NT2/D1 (cell line): Measurements from ENCODE around the gene GDPD4.

Source experiments
- DNase-seq: peaks from one replicate; pipeline ENCODE4 v3.0.0-alpha.2; 2011; ENCODE audit warnings: low read depth, low spot score
- H3K27me3 ChIP-seq: 2 replicates; pipeline ENCODE4 v1.6.0; 2011; ENCODE audit warnings: mild to moderate bottlenecking; ENCODE audit not compliant: insufficient read length, insufficient read depth
- H3K36me3 ChIP-seq: 2 replicates; pipeline ENCODE4 v1.6.1; 2011; ENCODE audit warnings: mild to moderate bottlenecking, low read length, mixed read lengths; ENCODE audit not compliant: insufficient read depth, insufficient read length
- H3K4me1 ChIP-seq: 2 replicates; pipeline ENCODE4 v1.5.1; 2011; ENCODE audit not compliant: insufficient read depth, insufficient read length
- H3K4me3 ChIP-seq: 2 replicates; pipeline ENCODE4 v1.5.1; 2011; ENCODE audit warnings: low read depth; ENCODE audit not compliant: insufficient read length
- H3K9ac ChIP-seq: 2 replicates; pipeline ENCODE4 v1.6.0; 2011; ENCODE audit warnings: low read depth; ENCODE audit not compliant: insufficient read length
- H3K9me3 ChIP-seq: 2 replicates; pipeline ENCODE4 v1.5.1; 2011; ENCODE audit warnings: mild to moderate bottlenecking, low read length; ENCODE audit not compliant: insufficient read depth
- SUZ12 ChIP-seq: IDR thresholded peaks from 2 replicates; pipeline ENCODE4 v1.6.1; 2011; ENCODE audit not compliant: insufficient read length, insufficient read depth; ENCODE audit errors: extremely low read depth
- YY1 ChIP-seq: IDR thresholded peaks from 2 replicates; pipeline ENCODE4 v1.6.1; 2011; ENCODE audit not compliant: insufficient read length, insufficient read depth
- ZNF274 ChIP-seq: IDR thresholded peaks from 2 replicates; pipeline ENCODE4 v1.6.1; 2011; ENCODE audit warnings: mild to moderate bottlenecking, low read depth, low read length

Gene GDPD4

DNA sequence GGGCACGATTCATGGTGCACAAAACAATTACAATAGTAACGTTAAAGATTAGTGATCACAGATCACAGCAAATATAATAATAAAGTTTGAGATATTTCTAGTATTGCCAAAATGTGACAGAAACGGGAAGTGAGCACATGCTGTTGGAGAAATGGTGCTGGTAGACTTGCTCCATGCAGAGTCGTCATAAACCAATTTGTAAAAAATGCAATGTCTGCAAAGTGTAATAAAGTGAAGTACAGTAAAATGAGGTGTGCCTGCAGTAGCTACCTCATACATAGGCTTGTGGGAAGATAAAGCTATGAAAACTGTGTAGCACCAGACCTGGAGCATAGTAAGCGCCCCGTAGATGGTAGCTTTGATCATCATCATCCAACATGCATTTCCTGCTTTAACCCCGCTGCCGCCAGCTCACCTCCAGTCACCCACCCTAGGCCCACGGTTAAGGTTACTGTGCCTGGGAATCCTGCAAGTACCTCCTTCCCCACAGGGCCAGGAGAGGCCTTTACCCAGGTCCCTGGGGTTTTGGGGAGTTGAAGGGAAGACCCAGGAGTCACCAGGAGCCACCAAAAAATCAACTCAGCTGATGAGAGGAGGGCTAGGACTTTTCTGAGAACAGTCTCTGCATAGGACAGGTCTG is 114.3 kb downstream of the GDPD4 start:
- H3K4me3 ChIP-seq, result no peak overlapping the region
- H3K9me3 ChIP-seq, result no peaks in the 10 kb centered on the region
- H3K9ac ChIP-seq, result no peak overlapping the region
- H3K27me3 ChIP-seq, result no peaks in the 10 kb centered on the region
- TF ChIP-seq ZNF274, result no peak
- TF ChIP-seq YY1, result no peak
- no peak for TF ChIP-seq SUZ12
- H3K4me1 ChIP-seq, result peaks cover 7% of the 10 kb centered on the region
- DNase-seq, result no peak
- H3K36me3 ChIP-seq, result no peaks in the 10 kb centered on the region

DNA sequence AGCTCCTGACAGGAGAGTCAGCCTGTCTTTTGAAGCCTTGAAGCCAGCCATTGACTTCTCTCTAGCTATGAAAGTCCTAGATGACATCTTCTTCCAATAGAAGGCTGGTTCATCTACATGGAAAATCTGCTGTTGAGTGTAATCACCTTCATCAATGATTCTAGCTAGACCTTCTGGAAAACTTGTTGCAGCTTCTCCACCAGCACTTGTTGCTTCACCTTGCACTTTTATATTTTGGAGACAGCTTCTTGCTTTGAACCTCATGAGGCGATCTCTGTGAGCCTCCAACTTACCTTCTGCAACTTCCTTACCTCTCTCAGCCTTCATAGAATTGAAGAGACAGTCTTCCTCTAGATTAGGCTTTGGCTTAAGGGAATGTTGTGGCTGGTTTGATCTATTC is 115.2 kb downstream of the GDPD4 start:
- Histone ChIP-seq H3K4me1 (peaks cover 5% of the 10 kb centered on the region), H3K36me3 (no peaks in the 10 kb centered on the region), H3K9ac (no peak overlapping the region), H3K9me3 (no peaks in the 10 kb centered on the region), H3K4me3 (no peak overlapping the region), H3K27me3 (no peaks in the 10 kb centered on the region)
- DNase-seq, result no peak
- TF ChIP-seq ZNF274, result no peak
- no peak for TF ChIP-seq YY1
- TF ChIP-seq SUZ12, result no peak

DNA sequence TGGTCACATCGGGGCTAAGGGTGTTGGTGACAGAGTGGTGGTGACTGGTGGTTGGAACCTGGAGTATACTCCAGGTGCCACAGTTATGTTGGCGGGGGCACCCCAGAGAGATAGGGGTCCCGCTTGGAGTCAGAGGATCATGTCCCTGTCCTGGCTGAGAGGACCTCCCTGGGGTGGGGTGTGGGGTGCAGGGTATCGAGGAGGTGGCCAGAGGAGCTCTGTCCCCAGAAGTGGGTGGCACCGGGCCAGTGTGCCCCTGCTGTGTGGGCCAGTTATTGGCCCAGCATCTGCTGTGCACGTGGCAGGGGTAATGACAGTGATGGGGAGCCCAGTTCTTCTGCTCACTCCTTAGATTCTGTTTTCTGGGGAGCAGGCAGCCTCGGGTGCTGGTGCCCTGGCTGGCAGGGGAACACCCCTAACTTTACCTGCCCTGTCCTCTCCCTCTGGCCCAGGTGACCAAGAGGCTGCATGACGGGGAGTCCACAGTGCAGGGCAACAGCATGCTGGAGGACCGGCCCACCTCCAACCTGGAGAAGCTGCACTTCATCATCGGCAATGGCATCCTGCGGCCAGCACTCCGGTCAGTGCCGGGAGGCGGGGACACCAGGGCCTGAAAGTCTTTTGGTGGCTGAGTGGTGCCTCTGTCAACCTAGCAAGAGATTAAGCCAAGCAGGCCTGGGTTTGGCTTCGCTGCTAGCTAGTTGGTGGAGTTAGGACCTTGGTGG is 117.2 kb downstream of the GDPD4 start:
- H3K27me3 ChIP-seq, result no peaks in the 10 kb centered on the region
- H3K36me3 ChIP-seq, result no peaks in the 10 kb centered on the region
- no peaks in the 10 kb centered on the region for H3K9me3 ChIP-seq
- TF ChIP-seq SUZ12 (no peak), YY1 (no peak), ZNF274 (no peak)
- no peak overlapping the region for H3K9ac ChIP-seq
- no peak overlapping the region for H3K4me3 ChIP-seq
- H3K4me1 ChIP-seq, result peaks cover 2% of the 10 kb centered on the region
- no peak for DNase-seq

DNA sequence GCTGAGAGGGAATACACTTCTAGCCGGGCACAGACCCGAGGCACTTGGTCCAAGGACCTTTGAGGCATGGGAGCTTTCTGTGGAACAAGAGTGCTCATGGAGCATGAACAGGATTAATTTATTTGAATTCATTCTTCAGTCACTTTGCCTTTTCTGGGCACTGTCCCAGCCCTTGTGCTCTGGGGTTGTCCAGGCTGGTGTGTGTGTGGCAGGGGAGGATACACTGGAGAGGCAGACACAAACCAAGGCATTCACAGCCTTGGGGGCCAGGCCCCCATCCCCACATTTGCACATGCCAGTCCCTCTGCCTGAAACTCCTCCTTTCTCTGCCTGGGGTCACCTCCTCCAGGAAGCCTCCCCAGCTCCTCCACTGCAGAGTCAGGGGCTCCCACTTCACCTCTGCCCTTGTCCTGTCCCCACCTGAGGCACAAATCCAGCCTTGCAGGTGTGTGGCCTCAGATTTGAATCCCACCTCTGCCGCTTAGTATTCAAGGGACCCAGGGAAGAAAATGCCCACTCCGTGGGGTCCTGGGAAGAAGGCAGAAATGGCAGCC is 118.0 kb downstream of the GDPD4 start:
- H3K4me1 ChIP-seq, result no peaks in the 10 kb centered on the region
- H3K4me3 ChIP-seq, result no peak overlapping the region
- no peak for DNase-seq
- no peaks in the 10 kb centered on the region for H3K27me3 ChIP-seq
- no peak overlapping the region for H3K9ac ChIP-seq
- H3K36me3 ChIP-seq, result no peaks in the 10 kb centered on the region
- TF ChIP-seq SUZ12, result no peak
- no peak for TF ChIP-seq YY1
- no peak for TF ChIP-seq ZNF274
- H3K9me3 ChIP-seq, result no peaks in the 10 kb centered on the region

DNA sequence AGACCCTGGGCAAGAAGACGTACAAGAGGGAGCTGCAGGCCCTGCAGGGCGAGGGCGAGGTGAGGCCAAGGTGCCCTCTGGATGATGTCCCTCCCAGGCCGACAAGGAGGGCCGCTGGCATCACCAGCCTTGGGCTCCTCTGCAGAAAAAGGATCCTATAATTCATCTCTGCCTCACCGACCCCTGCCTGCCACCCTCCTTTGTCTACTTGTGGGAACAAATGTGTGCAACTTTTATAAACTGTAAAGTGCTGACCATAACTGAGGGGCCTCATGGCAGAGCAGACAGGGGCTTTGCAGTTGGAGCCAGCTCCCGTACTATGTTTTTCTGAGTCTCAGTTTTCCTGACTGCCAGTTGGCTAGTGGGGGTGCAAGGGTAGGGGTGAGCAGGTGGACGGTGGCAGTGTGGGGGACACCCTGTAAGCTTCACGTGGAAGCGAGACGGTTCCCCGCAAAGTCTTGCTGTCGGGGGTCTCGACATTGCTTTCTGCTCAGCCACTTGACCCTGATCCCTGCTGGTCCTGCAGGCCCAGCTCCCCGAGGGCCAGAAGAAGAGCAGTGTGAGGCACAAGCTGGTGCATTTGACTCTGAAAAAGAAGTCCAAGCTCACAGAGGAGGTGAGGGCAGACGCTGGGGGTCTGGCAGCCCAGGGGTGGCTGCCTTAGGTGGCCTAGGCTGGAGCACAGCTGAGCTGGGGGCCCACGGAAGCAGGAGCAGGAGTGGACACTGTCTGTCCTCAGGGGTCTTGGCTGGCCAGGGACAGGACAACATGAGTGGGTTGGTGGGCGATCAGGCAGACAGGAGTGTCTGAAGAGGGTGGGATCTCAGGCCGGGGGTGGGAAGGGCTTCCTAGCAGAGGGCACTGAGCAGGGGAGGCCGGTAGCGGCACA is 118.7 kb downstream of the GDPD4 start:
- H3K36me3 ChIP-seq, result no peaks in the 10 kb centered on the region
- H3K4me1 ChIP-seq, result no peaks in the 10 kb centered on the region
- H3K9me3 ChIP-seq, result no peaks in the 10 kb centered on the region
- no peak overlapping the region for H3K4me3 ChIP-seq
- TF ChIP-seq SUZ12, result no peak
- TF ChIP-seq YY1, result no peak
- TF ChIP-seq ZNF274, result no peak
- no peak overlapping the region for H3K9ac ChIP-seq
- DNase-seq, result no peak
- H3K27me3 ChIP-seq, result no peaks in the 10 kb centered on the region

DNA sequence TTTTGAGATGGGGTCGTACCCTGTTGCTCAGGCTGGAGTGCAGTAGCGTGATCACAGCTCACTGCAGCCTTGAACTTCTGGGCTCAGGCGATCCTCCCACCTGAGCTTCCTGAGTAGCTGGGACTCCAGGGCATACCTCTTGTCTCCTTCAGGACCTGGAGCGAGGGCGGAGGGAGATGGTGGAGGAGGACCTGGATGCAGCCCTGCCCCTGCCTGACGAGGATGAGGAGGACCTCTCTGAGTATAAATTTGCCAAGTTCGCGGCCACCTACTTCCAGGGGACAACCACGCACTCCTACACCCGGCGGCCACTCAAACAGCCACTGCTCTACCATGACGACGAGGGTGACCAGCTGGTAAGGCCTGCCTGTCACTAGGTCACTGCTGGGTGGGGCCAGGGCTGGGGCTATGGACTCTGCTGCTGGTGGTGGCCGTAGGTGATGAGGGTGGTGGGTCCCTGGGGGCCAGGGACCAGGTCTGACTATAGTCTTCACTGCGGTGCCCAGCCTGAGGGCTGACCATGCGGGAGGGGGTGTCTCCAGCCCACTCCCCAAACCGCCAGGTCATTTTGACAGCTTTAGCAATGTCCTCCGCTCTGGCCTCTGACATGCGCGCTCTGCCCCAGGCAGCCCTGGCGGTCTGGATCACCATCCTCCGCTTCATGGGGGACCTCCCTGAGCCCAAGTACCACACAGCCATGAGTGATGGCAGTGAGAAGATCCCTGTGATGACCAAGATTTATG is 119.5 kb downstream of the GDPD4 start:
- Histone ChIP-seq H3K36me3 (no peaks in the 10 kb centered on the region), H3K4me3 (no peak overlapping the region), H3K9me3 (no peaks in the 10 kb centered on the region), H3K9ac (no peak overlapping the region), H3K4me1 (no peaks in the 10 kb centered on the region), H3K27me3 (no peaks in the 10 kb centered on the region)
- DNase-seq, result no peak
- no peak for TF ChIP-seq ZNF274
- TF ChIP-seq YY1, result no peak
- no peak for TF ChIP-seq SUZ12
